Kidney epithelial cell (primary cell): ENCODE results near the gene TBL2. TPM values are rescaled to one million over a fixed set of nuclear protein-coding genes. Genes with fewer than 3 reads are reported as not detected.
"Not testable (repeated sequence)": the region's sequence is repeated elsewhere in the genome, so short reads cannot be mapped to it uniquely, and the experiment has no call there.

ENCODE experiments used
- DNase-seq: peaks from one replicate; pipeline ENCODE4 v3.0.0-alpha.2; 2010; ENCODE audit warnings: low read depth
- H3K27me3 ChIP-seq: 2 replicates; pipeline ENCODE4 v1.6.0; 2011; ENCODE audit warnings: low read length; ENCODE audit not compliant: control insufficient read depth, insufficient read depth
- H3K36me3 ChIP-seq: 2 replicates; pipeline ENCODE4 v1.5.1; 2011; ENCODE audit warnings: low read length; ENCODE audit not compliant: control insufficient read depth, insufficient read depth
- H3K4me3 ChIP-seq: 2 replicates; pipeline ENCODE4 v1.5.1; 2011; ENCODE audit warnings: low read depth, mild to moderate bottlenecking, control low read depth, low read length
- total RNA-seq: library from RNA; depleted of rRNA; stranded (reverse); fragments of >200 nt; gene quantifications from 2 replicates; pipeline ENCODE4 v1.2.3, GENCODE V29; 2015
- TF ChIP-seq, protein P1 (sequence below): IDR thresholded peaks from 2 replicates; pipeline ENCODE4 v1.5.1; 2011; ENCODE audit warnings: mild to moderate bottlenecking, moderate library complexity, low read length, control low read depth, inconsistent platforms; ENCODE audit not compliant: insufficient read depth, poor library complexity, severe bottlenecking

The TBL2 gene
- total RNA-seq, 1 donor from 2014 or later: 65.4 TPM

GRCh38 chr7:73555411-73555982, 22.9 kb downstream of the TBL2 start:
- no peak for DNase-seq
- Histone ChIP-seq H3K4me3 (peak overlapping the region; percentile 53), H3K27me3 (no peaks in the 10 kb centered on the region), H3K36me3 (peaks cover 2% of the 10 kb centered on the region)
- TF ChIP-seq, protein P1, sequence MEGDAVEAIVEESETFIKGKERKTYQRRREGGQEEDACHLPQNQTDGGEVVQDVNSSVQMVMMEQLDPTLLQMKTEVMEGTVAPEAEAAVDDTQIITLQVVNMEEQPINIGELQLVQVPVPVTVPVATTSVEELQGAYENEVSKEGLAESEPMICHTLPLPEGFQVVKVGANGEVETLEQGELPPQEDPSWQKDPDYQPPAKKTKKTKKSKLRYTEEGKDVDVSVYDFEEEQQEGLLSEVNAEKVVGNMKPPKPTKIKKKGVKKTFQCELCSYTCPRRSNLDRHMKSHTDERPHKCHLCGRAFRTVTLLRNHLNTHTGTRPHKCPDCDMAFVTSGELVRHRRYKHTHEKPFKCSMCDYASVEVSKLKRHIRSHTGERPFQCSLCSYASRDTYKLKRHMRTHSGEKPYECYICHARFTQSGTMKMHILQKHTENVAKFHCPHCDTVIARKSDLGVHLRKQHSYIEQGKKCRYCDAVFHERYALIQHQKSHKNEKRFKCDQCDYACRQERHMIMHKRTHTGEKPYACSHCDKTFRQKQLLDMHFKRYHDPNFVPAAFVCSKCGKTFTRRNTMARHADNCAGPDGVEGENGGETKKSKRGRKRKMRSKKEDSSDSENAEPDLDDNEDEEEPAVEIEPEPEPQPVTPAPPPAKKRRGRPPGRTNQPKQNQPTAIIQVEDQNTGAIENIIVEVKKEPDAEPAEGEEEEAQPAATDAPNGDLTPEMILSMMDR: no peak

GRCh38 chr7:73550093-73550492, 28.3 kb downstream of the TBL2 start:
- DNase-seq, H3K4me3 ChIP-seq, H3K27me3 ChIP-seq, H3K36me3 ChIP-seq: not testable (repeated sequence)

DNA sequence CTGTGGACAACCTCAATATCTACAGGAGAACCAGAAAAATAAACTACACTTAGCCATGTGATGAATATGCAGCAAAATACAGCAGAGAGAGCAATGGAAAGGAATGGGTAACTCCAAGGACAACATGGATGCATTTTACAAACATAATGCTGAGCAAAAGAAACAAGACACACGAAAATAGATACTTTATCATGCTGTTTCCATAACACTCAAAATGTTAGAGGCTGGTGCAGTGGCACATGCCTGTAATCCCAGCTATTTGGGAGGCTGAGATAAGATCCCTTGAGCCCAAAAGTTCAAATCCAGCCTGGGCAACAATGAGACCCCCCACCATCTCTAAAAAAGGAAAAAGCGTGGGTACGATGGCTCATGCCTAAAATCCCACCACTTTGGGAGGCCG, 29.2 kb downstream of the TBL2 start:
- no peaks in the 10 kb centered on the region for H3K36me3 ChIP-seq
- no peak for DNase-seq
- TF ChIP-seq, protein P1: no peak
- no peak overlapping the region for H3K4me3 ChIP-seq
- no peaks in the 10 kb centered on the region for H3K27me3 ChIP-seq

DNA sequence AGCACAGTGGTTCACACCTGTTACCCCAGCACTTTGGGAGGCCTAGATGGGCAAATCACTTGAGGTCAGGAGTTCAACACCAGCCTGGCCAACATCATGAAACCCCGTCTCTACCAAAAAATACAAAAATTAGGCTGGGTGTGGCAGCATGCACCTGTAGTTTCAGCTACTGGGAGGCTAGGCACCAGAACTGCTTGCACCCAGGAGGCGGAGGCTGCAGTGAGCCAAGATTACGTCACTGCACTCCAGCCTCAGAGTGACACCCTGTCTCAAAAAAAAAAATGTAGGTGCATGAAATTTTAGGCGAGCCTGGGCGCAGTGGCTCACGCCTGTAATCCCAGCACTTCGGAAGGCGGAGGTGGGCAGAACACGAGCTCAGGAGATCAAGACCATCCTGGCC, 30.5 kb downstream of the TBL2 start:
- Histone ChIP-seq H3K27me3 (no peaks in the 10 kb centered on the region), H3K4me3 (no peak overlapping the region), H3K36me3 (no peaks in the 10 kb centered on the region)
- no peak for DNase-seq
- TF ChIP-seq, protein P1: no peak

- no peaks in the 10 kb centered on the region for H3K27me3 ChIP-seq
- TF ChIP-seq, protein P1: no peak
- DNase-seq: no peak
- peaks cover 3% of the 10 kb centered on the region for H3K36me3 ChIP-seq
- no peak overlapping the region for H3K4me3 ChIP-seq
Measured at GRCh38 chr7:73544678-73545077, 33.7 kb downstream of the TBL2 start.

GRCh38 chr7:73541722-73542121, 36.7 kb downstream of the TBL2 start:
- no peak for DNase-seq
- H3K27me3 ChIP-seq: no peaks in the 10 kb centered on the region
- TF ChIP-seq, protein P1: no peak
- H3K36me3 ChIP-seq: peaks cover 3% of the 10 kb centered on the region
- no peak overlapping the region for H3K4me3 ChIP-seq
